A549 treated with RU486 at 1 μM for 4 hours (cell line): ENCODE results near the gene TGOLN2. TPM values are rescaled to one million over a fixed set of nuclear protein-coding genes. Genes with fewer than 3 reads are reported as not detected.

Experiments used
- total RNA-seq: library from RNA; stranded (reverse); fragments of 200-300 nt; extraction: Qiagen RNA extraction; gene quantifications from 5 replicates; pipeline ENCODE4 v1.2.3, GENCODE V29; 2022; ENCODE audit warnings: low read depth

TGOLN2 gene
- 74.7 to 107 TPM (median 104 TPM) in 5 replicates for total RNA-seq

DNA sequence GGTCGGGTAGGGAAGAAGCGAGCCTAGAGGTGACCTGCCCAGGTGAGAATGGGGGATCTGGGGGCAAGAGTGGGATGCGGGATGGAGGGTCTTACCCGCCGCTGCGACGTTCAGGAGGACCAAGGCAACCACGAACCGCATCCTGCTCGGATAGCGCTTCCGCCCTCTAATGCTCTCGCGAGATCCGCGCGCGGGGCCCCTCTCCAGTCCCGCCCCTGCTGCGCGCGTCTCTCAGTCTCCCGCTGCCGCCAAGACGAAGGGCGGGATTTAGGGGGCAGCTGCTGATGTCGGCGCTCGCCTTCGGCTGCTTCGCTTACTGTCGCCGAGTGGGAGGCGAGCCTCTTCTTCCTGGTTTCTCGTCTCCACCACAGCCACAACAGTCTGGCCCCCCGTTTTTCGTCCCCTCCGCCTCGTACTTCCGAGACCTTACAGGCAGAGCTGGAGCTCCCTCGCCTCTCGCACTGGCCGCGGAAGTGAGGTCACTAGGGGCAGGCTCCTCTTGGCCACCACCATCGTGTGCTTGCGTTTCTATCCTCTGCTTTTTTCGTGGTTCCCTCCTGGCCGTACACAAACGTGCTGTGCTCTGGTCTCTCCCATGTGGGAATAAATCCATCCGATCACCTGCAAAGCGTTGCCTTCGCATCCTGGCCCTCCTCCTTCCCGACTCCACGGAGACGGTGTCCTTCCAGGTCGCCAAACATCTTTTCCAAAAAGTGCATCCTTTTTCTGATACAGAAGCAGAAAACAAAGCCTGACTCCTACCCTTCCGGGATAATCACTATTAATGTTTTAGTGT lies at the start of gene TGOLN2:
TGOLN2 (minus strand) TSS at position 168 of the 796 bp plus-strand sequence; CDS start at position 141, 27 bp downstream.

DNA sequence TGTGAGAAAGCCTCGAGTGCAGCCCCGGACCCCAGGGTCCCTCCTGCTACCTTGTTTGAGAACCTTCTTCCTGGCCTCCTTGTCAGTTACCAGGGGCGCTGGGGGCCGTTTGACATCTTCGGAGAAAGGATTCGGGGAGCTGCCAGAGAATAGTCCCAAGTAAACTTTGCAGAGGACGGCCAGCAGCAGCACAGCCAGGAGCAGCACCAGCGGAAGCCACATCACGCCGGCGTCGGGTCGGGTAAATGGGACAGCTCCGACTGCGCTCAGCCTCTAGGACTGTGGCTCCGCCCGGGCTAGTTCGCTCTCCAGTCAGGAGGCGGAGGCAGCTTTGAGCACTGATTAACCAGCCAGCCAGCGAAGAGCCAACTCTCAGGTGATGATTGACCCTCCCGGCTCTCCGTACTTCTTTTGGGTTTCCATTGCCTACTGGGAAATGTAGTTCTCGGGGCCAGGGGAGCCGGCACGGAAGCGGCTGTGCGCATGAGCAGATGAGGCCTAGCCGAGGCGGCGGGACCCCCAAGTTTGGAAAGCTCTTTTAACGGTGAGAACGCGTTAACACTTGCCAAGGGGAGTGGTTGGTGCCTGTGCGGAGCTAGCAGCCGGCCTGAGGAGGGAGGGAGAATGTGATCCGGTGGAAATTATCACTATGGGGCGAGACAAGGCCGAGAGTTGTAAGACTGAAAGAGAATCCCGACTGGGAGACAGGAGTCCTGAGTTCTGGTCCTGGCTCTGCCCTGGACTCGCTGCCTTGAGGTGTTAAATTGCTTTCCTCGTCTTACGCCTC lies 26.7 kb upstream of the TGOLN2 start, which contains the start of the genes ELMOD3 and RETSAT:
ELMOD3 (plus strand) TSS at position 484 of the 787 bp plus-strand sequence. CDS start 2,430 bp downstream, outside the sequence.
RETSAT (minus strand) TSS at position 243 of the 787 bp plus-strand sequence; CDS start at position 222, 21 bp downstream.

Other genes starting within 250 kb of the TGOLN2 start
- 5.9 to 10.3 TPM (median 7.6 TPM) in 5 replicates for gene TCF7L1, start 194.6 kb downstream of the TGOLN2 start, total RNA-seq
- 51.9 to 58.7 TPM (median 54.3 TPM) in 5 replicates for gene RETSAT, start 26.5 kb upstream of the TGOLN2 start, total RNA-seq
- gene ELMOD3, start 26.8 kb upstream of the TGOLN2 start, total RNA-seq, result 11.1 to 13.1 TPM (median 11.9 TPM) in 5 replicates
- gene CAPG, start 82.4 kb upstream of the TGOLN2 start, total RNA-seq, result 82.4 to 117 TPM (median 86.5 TPM) in 5 replicates
- 0.46 to 1.6 TPM (median 0.55 TPM) in 5 replicates for gene SH2D6, start 90.7 kb upstream of the TGOLN2 start, total RNA-seq
- 412 to 487 TPM (median 481 TPM) in 5 replicates for gene MAT2A, start 211.2 kb upstream of the TGOLN2 start, total RNA-seq
- gene GGCX, start 233.5 kb upstream of the TGOLN2 start, total RNA-seq, result 36.2 to 46.7 TPM (median 42.4 TPM) in 5 replicates
- gene VAMP8, start 249.6 kb upstream of the TGOLN2 start, total RNA-seq, result 15.8 to 20.9 TPM (median 20.0 TPM) in 5 replicates